Measurements from ENCODE around the gene PDE5A.

GRCh38 chr4:119489305-119489704, 139.3 kb downstream of the PDE5A start:
- TF ChIP-seq CTCF (IDR thresholded peaks at IDR 0.05; ENCODE audit: borderline replicate concordance, extremely low read depth, low read length, poor library complexity, severe bottlenecking) (no peak), EZH2 (IDR thresholded peaks at IDR 0.05; ENCODE audit: borderline replicate concordance, low read depth, low read length, severe bottlenecking) (no peak)

Data from DND-41 (cell line).